ENCODE results near the gene SYT2. TPM values are rescaled to one million over a fixed set of nuclear protein-coding genes. Genes with fewer than 3 reads are reported as not detected.

Gene SYT2
- total RNA-seq, 1 donor from 2014 or later: 0.06 TPM

GRCh38 chr1:202682477-202682876, 27.8 kb downstream of the SYT2 start:
- no peaks in the 10 kb centered on the region for H3K36me3 ChIP-seq
- intact Hi-C loops (cut with DNase I): no loop called here
- no peaks in the 10 kb centered on the region for H3K4me1 ChIP-seq
- H3K27ac ChIP-seq: no peak overlapping the region
- ATAC-seq (no peak), DNase-seq (no peak)
- peaks cover 30% of the 10 kb centered on the region for H3K27me3 ChIP-seq
- no peak for TF ChIP-seq CTCF (IDR thresholded peaks at IDR 0.05)
- H3K9me3 ChIP-seq: peaks cover 3% of the 10 kb centered on the region
- no peak overlapping the region for H3K4me3 ChIP-seq

GRCh38 chr1:202681736-202682420, 28.4 kb downstream of the SYT2 start:
- no peak for TF ChIP-seq CTCF (IDR thresholded peaks at IDR 0.05)
- H3K9me3 ChIP-seq: peaks cover 5% of the 10 kb centered on the region
- H3K27ac ChIP-seq: no peak overlapping the region
- no peak overlapping the region for H3K4me3 ChIP-seq
- DNase-seq (no peak), ATAC-seq (no peak)
- no peaks in the 10 kb centered on the region for H3K36me3 ChIP-seq
- intact Hi-C loops (cut with DNase I): no loop called here
- H3K27me3 ChIP-seq: peaks cover 30% of the 10 kb centered on the region
- no peaks in the 10 kb centered on the region for H3K4me1 ChIP-seq

- H3K36me3 ChIP-seq: no peaks in the 10 kb centered on the region
- intact Hi-C loops (cut with DNase I): no loop called here
- peaks cover 27% of the 10 kb centered on the region for H3K27me3 ChIP-seq
- no peak for TF ChIP-seq CTCF (IDR thresholded peaks at IDR 0.05)
- H3K9me3 ChIP-seq: peaks cover 5% of the 10 kb centered on the region
- H3K27ac ChIP-seq: no peak overlapping the region
- H3K4me1 ChIP-seq: no peaks in the 10 kb centered on the region
- no peak for ATAC-seq
- no peak for DNase-seq
- H3K4me3 ChIP-seq: no peak overlapping the region
These were observed 29.5 kb downstream of the SYT2 start for GRCh38 chr1:202680586-202681352.

- DNase-seq (no peak), ATAC-seq (no peak)
- Histone ChIP-seq H3K27me3 (peaks cover 23% of the 10 kb centered on the region), H3K9me3 (peaks cover 5% of the 10 kb centered on the region), H3K4me3 (no peak overlapping the region), H3K27ac (no peak overlapping the region), H3K4me1 (no peaks in the 10 kb centered on the region), H3K36me3 (no peaks in the 10 kb centered on the region)
- no peak for TF ChIP-seq CTCF (IDR thresholded peaks at IDR 0.05)
- intact Hi-C loops (cut with DNase I): no loop called here
These were observed 30.7 kb downstream of the SYT2 start for GRCh38 chr1:202679406-202680177.

GRCh38 chr1:202677433-202677832, 32.8 kb downstream of the SYT2 start:
- peaks cover 12% of the 10 kb centered on the region for H3K27me3 ChIP-seq
- H3K4me1 ChIP-seq: no peaks in the 10 kb centered on the region
- intact Hi-C loops (cut with DNase I): no loop called here
- no peak for TF ChIP-seq CTCF (IDR thresholded peaks at IDR 0.05)
- DNase-seq (no peak), ATAC-seq (no peak)
- H3K27ac ChIP-seq: no peak overlapping the region
- no peaks in the 10 kb centered on the region for H3K36me3 ChIP-seq
- peaks cover 5% of the 10 kb centered on the region for H3K9me3 ChIP-seq
- no peak overlapping the region for H3K4me3 ChIP-seq

Measured in upper lobe of right lung (tissue), 1 donor.